SK-N-SH (cell line): ENCODE data around the gene PRUNE1. TPM values are rescaled to one million over a fixed set of nuclear protein-coding genes. Genes with fewer than 3 reads are reported as not detected.
A peak's percentile ranks its signal among the peaks of the same experiment; 100 is the strongest.

Source experiments
- CTCF ChIA-PET: fragments of 300-600, 350-600 bp; formaldehyde crosslinking; extraction: SDS; loops from one replicate; lab custom pipeline; 2021; lab: Yijun Ruan, JAX
- POLR2A ChIA-PET: fragments of 350-600 bp; sonication (Branson Sonifier 250); formaldehyde crosslinking; extraction: SDS; loops from one replicate; lab custom pipeline; 2020; ENCODE audit warnings: antibody characterized with exemption, inconsistent platforms; lab: Yijun Ruan, JAX
- DNase-seq: peaks from one replicate; pipeline ENCODE4 v3.0.0; 2012
- H2AFZ ChIP-seq: fragments of 200-600 bp; sonication (generic); 2 replicates; pipeline ENCODE4 v1.8.1; 2016; ENCODE audit warnings: antibody characterized with exemption, mild to moderate bottlenecking, low read depth
- H3F3A ChIP-seq: fragments of 200-600 bp; sonication (generic); replicated peaks from 2 replicates; pipeline ENCODE3; 2016; ENCODE audit warnings: antibody characterized with exemption, mild to moderate bottlenecking; ENCODE audit not compliant: insufficient read depth
- H3K27ac ChIP-seq, 2 experiments: fragments of 200-500 bp in 1 of 2; fragments of 200-600 bp in 1 of 2; sonication (Bioruptor generic) in 1 of 2; sonication (generic), shearing (Covaris generic) in 1 of 2; 2 replicates each; pipeline versions ENCODE4 v1.5.1 to v1.6.1; 2014 to 2016; ENCODE audit warnings: low read depth in 2 of 2, inconsistent platforms in 1 of 2, low read length in 1 of 2, mild to moderate bottlenecking in 1 of 2, mixed read lengths in 1 of 2
- H3K27me3 ChIP-seq: fragments of 200-600 bp; sonication (generic), shearing (Covaris generic); 2 replicates; pipeline ENCODE4 v1.6.1; 2016; ENCODE audit warnings: mixed run types; ENCODE audit not compliant: insufficient read depth
- H3K36me3 ChIP-seq, 2 experiments: fragments of 200-500 bp in 1 of 2; fragments of 200-600 bp in 1 of 2; sonication (Bioruptor generic) in 1 of 2; sonication (generic) in 1 of 2; replicated peaks in 1 of 2; 2 replicates each; pipeline versions ENCODE3 to v1.5.1; 2014 to 2016; ENCODE audit warnings: low read length in 1 of 2, mild to moderate bottlenecking in 1 of 2; ENCODE audit not compliant: insufficient read depth in 2 of 2, control insufficient read depth in 1 of 2
- H3K4me1 ChIP-seq, 2 experiments: fragments of 200-500 bp in 1 of 2; fragments of 200-600 bp in 1 of 2; sonication (Bioruptor generic) in 1 of 2; sonication (generic), shearing (Covaris generic) in 1 of 2; 2 replicates each; pipeline versions ENCODE4 v1.5.1 to v1.6.1; 2014 to 2016; ENCODE audit warnings: low read depth in 1 of 2, low read length in 1 of 2, mixed run types in 1 of 2; ENCODE audit not compliant: insufficient read depth in 2 of 2, control insufficient read depth in 1 of 2
- H3K4me2 ChIP-seq: fragments of 200-600 bp; sonication (generic), shearing (Covaris generic); 2 replicates; pipeline ENCODE4 v1.6.1; 2017; ENCODE audit warnings: mixed run types
- H3K4me3 ChIP-seq, 2 experiments: fragments of 200-500 bp in 1 of 2; fragments of 200-600 bp in 1 of 2; sonication (Bioruptor generic) in 1 of 2; sonication (generic), shearing (Covaris generic) in 1 of 2; 2 replicates each; pipeline versions ENCODE4 v1.5.1 to v1.8.1; 2014 to 2016; ENCODE audit warnings: low read depth in 2 of 2, inconsistent platforms in 1 of 2, low read length in 1 of 2, mild to moderate bottlenecking in 1 of 2, mixed read lengths in 1 of 2, moderate library complexity in 1 of 2
- H3K79me2 ChIP-seq: fragments of 200-600 bp; sonication (generic); 2 replicates; pipeline ENCODE4 v1.8.1; 2017; ENCODE audit warnings: mild to moderate bottlenecking; ENCODE audit not compliant: insufficient read depth
- H3K9ac ChIP-seq: fragments of 200-600 bp; sonication (generic); 2 replicates; pipeline ENCODE4 v1.6.1; 2017; ENCODE audit warnings: mixed run types
- H3K9me2 ChIP-seq: fragments of 200-600 bp; sonication (generic); 2 replicates; pipeline ENCODE4 v1.6.1; 2017; ENCODE audit warnings: mixed run types
- H3K9me3 ChIP-seq: fragments of 200-600 bp; sonication (generic); 2 replicates; pipeline ENCODE4 v1.6.1; 2017; ENCODE audit warnings: mixed run types, mild to moderate bottlenecking, moderate library complexity
- H4K20me1 ChIP-seq: fragments of 200-600 bp; sonication (generic); 2 replicates; pipeline ENCODE4 v1.6.1; 2017; ENCODE audit warnings: mild to moderate bottlenecking, mixed run types; ENCODE audit not compliant: insufficient read depth
- CHD2 ChIP-seq: fragments of 150-350 bp; IDR thresholded peaks from 2 replicates; pipeline ENCODE4 v1.6.1; 2018; ENCODE audit warnings: low read length; ENCODE audit not compliant: partially characterized antibody
- CTCF ChIP-seq: fragments of 200-600 bp; sonication (generic); IDR thresholded peaks from 2 replicates; pipeline ENCODE4 v1.6.1; 2017; ENCODE audit warnings: antibody characterized with exemption, mild to moderate bottlenecking, moderate library complexity
- FOXJ3 ChIP-seq: sonication (generic); formaldehyde crosslinking; IDR thresholded peaks from 2 replicates; pipeline ENCODE4 v1.5.1; 2020; ENCODE audit warnings: mild to moderate bottlenecking, missing genetic modification reagents
- GABPA ChIP-seq: IDR thresholded peaks from 2 replicates; pipeline ENCODE4 v1.4.0; 2012; ENCODE audit warnings: low read depth, mild to moderate bottlenecking
- GATA2 ChIP-seq: sonication (generic); formaldehyde crosslinking; IDR thresholded peaks from 2 replicates; pipeline ENCODE4 v1.5.0; 2020; ENCODE audit warnings: mild to moderate bottlenecking, missing genetic modification reagents
- MAX ChIP-seq: IDR thresholded peaks from 2 replicates; pipeline ENCODE4 v1.4.0; 2012; ENCODE audit warnings: low read depth
- MEF2A ChIP-seq: IDR thresholded peaks from 2 replicates; pipeline ENCODE4 v1.4.0; 2012; ENCODE audit warnings: low read depth, borderline replicate concordance
- PBX3 ChIP-seq: IDR thresholded peaks from 2 replicates; pipeline ENCODE4; 2012
- RAD21 ChIP-seq: IDR thresholded peaks from 2 replicates; pipeline ENCODE4 v1.6.1; 2012; ENCODE audit warnings: mild to moderate bottlenecking, low read length
- RCOR1 ChIP-seq: fragments of 150-350 bp; IDR thresholded peaks from 2 replicates; pipeline ENCODE4 v1.6.1; 2017; ENCODE audit warnings: antibody characterized with exemption, low read length
- REST ChIP-seq: IDR thresholded peaks from 2 replicates; pipeline ENCODE4 v1.6.1; 2012; ENCODE audit warnings: mild to moderate bottlenecking, low read depth, low read length, moderate library complexity
- SMC3 ChIP-seq: IDR thresholded peaks from 2 replicates; pipeline ENCODE4 v1.6.1; 2012; ENCODE audit warnings: low read depth, low read length, improper control_type of control experiment
- TAF1 ChIP-seq: IDR thresholded peaks from 2 replicates; pipeline ENCODE4 v1.6.1; 2012; ENCODE audit warnings: low read depth, mild to moderate bottlenecking, low read length, moderate library complexity, borderline replicate concordance
- TCF12 ChIP-seq: IDR thresholded peaks from 2 replicates; pipeline ENCODE4 v1.4.0; 2012
- TEAD4 ChIP-seq: IDR thresholded peaks from 2 replicates; pipeline ENCODE4 v1.4.0; 2012; ENCODE audit warnings: mild to moderate bottlenecking, borderline replicate concordance; ENCODE audit not compliant: insufficient read depth
- USF1 ChIP-seq: IDR thresholded peaks from 2 replicates; pipeline ENCODE4 v1.4.0; 2012; ENCODE audit warnings: low read depth, borderline replicate concordance
- YY1 ChIP-seq: IDR thresholded peaks from 2 replicates; pipeline ENCODE4 v1.4.0; 2012; ENCODE audit warnings: low read depth, mild to moderate bottlenecking
- ZBTB33 ChIP-seq: IDR thresholded peaks from 2 replicates; pipeline ENCODE4 v1.4.0; 2012; ENCODE audit warnings: low read depth, borderline replicate concordance
- WGBS: methylation state at CpG from one replicate; pipeline ENCODE4 v1.1.6; 2017; ENCODE audit warnings: low lambda C conversion rate; 5-methylcytosine and 5-hydroxymethylcytosine counted together
- polyA plus RNA-seq, 3 experiments: library from polyadenylated mRNA; depleted of rRNA; stranded (reverse); fragments of >200 nt; gene quantifications; 2 replicates each; pipeline ENCODE4 v1.2.3, GENCODE V29; 2012
- TF ChIP-seq, protein P1 (sequence below): fragments of 150-350 bp; IDR thresholded peaks from 2 replicates; pipeline ENCODE4 v1.6.1; 2016; ENCODE audit warnings: mild to moderate bottlenecking, low read depth, low read length

The PRUNE1 gene
- polyA plus RNA-seq, 1 of the 3 experiments (the other 2 are of a cell fraction): 7.3 TPM

GRCh38 chr1:151055581-151055980 lies 47.3 kb downstream of the PRUNE1 start (continued):
- TF ChIP-seq FOXJ3 (CRISPR knock-in tag): no peak
- TF ChIP-seq RCOR1: no peak

GRCh38 chr1:151056149-151056548 lies 47.9 kb downstream of the PRUNE1 start:
- no peak overlapping the region for H3K4me3 ChIP-seq
- H4K20me1 ChIP-seq: peaks cover 36% of the 10 kb centered on the region
- WGBS: 88% methylated on average over 2 of the region's 2 CpGs
- H3K36me3 ChIP-seq: peaks cover 51 to 55% of the 10 kb centered on the region in 2 experiments
- H3K4me2 ChIP-seq: peak overlapping the region; percentile 91
- peaks cover 63% of the 10 kb centered on the region for H3K79me2 ChIP-seq
- no peaks in the 10 kb centered on the region for H3K9me2 ChIP-seq
- DNase-seq: no peak
- H3K9ac ChIP-seq: no peak overlapping the region
- H3K27me3 ChIP-seq: no peaks in the 10 kb centered on the region
- CTCF ChIA-PET: interaction anchor here (7.4 kb wide), 1 partner anchor 8 kb away, joined by 67 read pairs; the partner anchor contains the start of gene C1orf56
- peaks cover 7 to 23% of the 10 kb centered on the region in 2 experiments; a peak in 3 of 4 replicates for H3K4me1 ChIP-seq
- H3K27ac ChIP-seq: no peak overlapping the region
- POLR2A ChIA-PET: no interaction called here
- TF ChIP-seq MAX (no peak), REST (no peak), USF1 (no peak), TAF1 (no peak), YY1 (no peak), RCOR1 (no peak), ZBTB33 (no peak), PBX3 (no peak), MEF2A (no peak), GATA2 (CRISPR knock-in tag) (no peak), TEAD4 (no peak), RAD21 (no peak), CTCF (no peak), TCF12 (no peak), CHD2 (no peak), FOXJ3 (CRISPR knock-in tag) (no peak), GABPA (no peak), SMC3 (no peak)
- TF ChIP-seq, protein P1, sequence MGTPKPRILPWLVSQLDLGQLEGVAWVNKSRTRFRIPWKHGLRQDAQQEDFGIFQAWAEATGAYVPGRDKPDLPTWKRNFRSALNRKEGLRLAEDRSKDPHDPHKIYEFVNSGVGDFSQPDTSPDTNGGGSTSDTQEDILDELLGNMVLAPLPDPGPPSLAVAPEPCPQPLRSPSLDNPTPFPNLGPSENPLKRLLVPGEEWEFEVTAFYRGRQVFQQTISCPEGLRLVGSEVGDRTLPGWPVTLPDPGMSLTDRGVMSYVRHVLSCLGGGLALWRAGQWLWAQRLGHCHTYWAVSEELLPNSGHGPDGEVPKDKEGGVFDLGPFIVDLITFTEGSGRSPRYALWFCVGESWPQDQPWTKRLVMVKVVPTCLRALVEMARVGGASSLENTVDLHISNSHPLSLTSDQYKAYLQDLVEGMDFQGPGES: no peak
- TF ChIP-seq, all 33 proteins: peak for 0
- Histone ChIP-seq H2AFZ (no peak overlapping the region), H3K9me3 (no peaks in the 10 kb centered on the region), H3F3A (peaks cover 29% of the 10 kb centered on the region)
